ENCODE data around the gene TSSK1B.

Gene TSSK1B

GRCh38 chr5:113397046-113397445 is 37.7 kb downstream of the TSSK1B start:
- no peak for DNase-seq

- DNase-seq: no peak
Observed at GRCh38 chr5:113394658-113395057, 40.1 kb downstream of the TSSK1B start.

- no peak for DNase-seq
Observed at GRCh38 chr5:113390224-113390623, 44.6 kb downstream of the TSSK1B start.

DNA sequence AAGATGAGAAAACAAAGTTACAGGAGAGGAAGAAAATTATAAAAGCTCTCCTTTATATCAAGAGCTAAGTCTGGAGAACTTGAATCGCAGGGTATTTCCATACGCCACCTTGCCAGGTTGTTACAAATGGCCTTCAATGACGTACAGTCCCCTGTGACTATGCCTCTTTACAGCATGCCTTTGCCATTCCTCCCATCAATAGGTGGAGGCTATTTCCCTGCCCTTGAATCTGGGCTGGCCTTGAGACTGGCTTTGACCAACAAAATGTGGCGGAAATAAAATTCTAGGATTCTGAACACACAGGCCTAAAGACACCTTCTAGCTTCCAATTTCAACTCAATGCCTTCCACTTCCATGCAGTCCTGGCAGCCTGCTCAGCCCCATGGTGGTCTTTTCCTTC is 45.7 kb downstream of the TSSK1B start:
- no peak for DNase-seq

- DNase-seq: no peak
Observed at GRCh38 chr5:113387844-113388243, 46.9 kb downstream of the TSSK1B start.

DNA sequence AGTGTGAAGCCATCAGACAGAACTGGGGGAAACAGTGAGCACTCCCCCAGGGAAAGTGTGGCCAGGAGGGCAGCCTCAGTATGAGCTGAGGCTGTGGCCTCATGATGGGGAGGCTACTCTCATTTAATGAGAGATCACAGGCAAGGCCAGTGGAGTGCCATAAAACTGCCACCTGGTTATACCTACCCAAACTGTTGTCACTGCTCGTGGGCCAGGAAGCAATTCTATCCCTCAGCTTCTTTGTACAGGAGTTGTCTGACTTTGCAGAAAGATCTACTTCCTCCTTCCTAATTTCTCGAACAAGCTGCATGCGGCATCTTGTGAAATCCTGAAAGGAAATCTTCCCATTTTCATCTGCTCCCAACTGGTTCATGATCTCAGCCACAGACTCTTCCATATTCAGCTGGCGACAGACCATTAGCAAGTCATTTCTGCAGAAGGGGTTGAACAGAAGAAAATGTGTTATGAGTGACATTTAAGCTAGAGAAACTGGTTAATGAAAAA is 50.0 kb downstream of the TSSK1B start:
- DNase-seq: no peak

- no peak for DNase-seq
Observed at GRCh38 chr5:113382731-113383130, 52.1 kb downstream of the TSSK1B start.

Measured in CD4-positive, alpha-beta T cell treated with Interleukin-21 for 1 hour (primary cell).